Immature natural killer cell (primary cell): ENCODE data around the gene SFN. TPM values are rescaled to one million over a fixed set of nuclear protein-coding genes. Genes with fewer than 3 reads are reported as not detected.
"Not testable (repeated sequence)": the region's sequence is repeated elsewhere in the genome, so short reads cannot be mapped to it uniquely, and the experiment has no call there.

Source experiments
- DNase-seq, 3 donors: peaks; one replicate each; pipeline ENCODE4 v3.0.0; 2022; ENCODE audit warnings: mixed read lengths in 1 of 3
- H3K27ac Mint-ChIP-seq, 6 donors: one replicate each; pipeline ENCODE4 v1.8.0; 2020; ENCODE audit warnings: mixed read lengths in 6 of 6, mild to moderate bottlenecking in 5 of 6, inconsistent platforms in 4 of 6, moderate library complexity in 3 of 6
- H3K27me3 Mint-ChIP-seq, 3 donors: one replicate each; pipeline ENCODE4 v1.8.0; 2020 to 2021; ENCODE audit warnings: low read depth in 3 of 3, mild to moderate bottlenecking in 3 of 3, mixed read lengths in 3 of 3, moderate library complexity in 3 of 3, inconsistent platforms in 1 of 3
- H3K36me3 Mint-ChIP-seq, 3 donors: one replicate each; pipeline ENCODE4 v1.8.0; 2020; ENCODE audit warnings: mixed read lengths in 3 of 3, inconsistent platforms in 2 of 3, mild to moderate bottlenecking in 2 of 3
- H3K4me1 Mint-ChIP-seq, 2 donors: one replicate each; pipeline ENCODE4 v1.8.0; 2020; ENCODE audit warnings: inconsistent platforms in 2 of 2, mild to moderate bottlenecking in 2 of 2, mixed read lengths in 2 of 2, moderate library complexity in 1 of 2
- H3K4me3 Mint-ChIP-seq, 5 donors: one replicate each; pipeline ENCODE4 v1.8.0; 2020; ENCODE audit warnings: mild to moderate bottlenecking in 5 of 5, mixed read lengths in 5 of 5, inconsistent platforms in 3 of 5, moderate library complexity in 3 of 5
- H3K9me3 Mint-ChIP-seq, 6 donors: one replicate each; pipeline ENCODE4 v1.8.0; 2020; ENCODE audit warnings: mild to moderate bottlenecking in 6 of 6, mixed read lengths in 6 of 6, inconsistent platforms in 4 of 6, moderate library complexity in 3 of 6
- polyA plus RNA-seq, 3 donors: library from polyadenylated mRNA; unstranded; fragments of 300-500 nt; fragmentation: Illumina TruSeq; gene quantifications; one replicate each; pipeline ENCODE4 v1.2.3, GENCODE V29; 2021

SFN gene
- polyA plus RNA-seq, 3 donors from 2014 or later: not detected

DNA sequence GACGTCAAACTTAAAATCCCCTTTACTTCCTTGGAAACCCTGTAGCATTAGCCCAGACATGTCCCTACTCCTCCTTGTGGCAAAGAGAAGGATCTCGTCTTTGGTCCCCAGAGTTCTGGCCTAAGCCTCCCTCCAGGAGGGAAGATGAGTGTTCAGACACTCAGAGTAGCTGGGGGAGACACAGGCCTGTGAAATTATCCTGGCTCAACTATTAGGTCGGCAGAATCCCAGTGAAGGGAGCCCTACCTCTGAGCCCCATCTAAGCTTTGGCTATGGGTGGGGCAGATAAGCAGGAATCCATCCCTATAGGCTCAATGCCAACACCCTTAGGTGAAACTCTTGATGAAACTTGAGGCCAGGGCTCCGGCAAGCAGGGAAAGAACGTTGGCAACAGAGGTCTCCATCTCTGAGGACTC, 1.7 kb upstream of the SFN start:
- no peak for DNase-seq
- Mint-ChIP-seq H3K4me3 (no peak overlapping the region), H3K27ac (no peak overlapping the region), H3K9me3 (no peaks in the 10 kb centered on the region), H3K4me1 (peaks cover 14 to 21% of the 10 kb centered on the region in 2 donors), H3K27me3 (peaks cover 2 to 6% (median 4%) of the 10 kb centered on the region in 3 donors), H3K36me3 (peaks cover 0 to 7% (median 0%) of the 10 kb centered on the region in 3 donors)

DNA sequence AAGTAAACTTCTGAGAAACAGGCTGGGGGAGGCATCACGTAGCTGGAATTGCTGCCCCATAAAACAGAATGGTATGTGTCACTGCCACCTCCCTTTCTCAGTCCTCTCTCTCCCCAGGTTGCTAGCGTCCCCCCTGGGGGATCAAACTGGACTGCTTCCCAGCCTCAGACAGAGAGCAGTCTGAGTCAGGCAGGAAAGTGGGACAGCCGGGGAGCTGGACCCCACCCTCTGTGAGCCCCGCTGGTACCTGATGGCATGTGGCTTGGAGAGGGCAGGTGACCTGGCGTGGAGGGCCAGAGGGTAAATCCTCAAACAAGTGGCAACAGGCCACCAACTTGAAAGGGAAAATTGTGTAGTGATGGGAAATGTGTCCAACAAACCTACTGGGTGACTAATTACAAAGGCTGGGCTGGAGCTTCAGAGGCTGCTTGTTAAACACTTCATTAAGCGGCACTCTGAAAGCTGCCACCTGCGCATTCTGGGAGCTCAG, 1.0 kb upstream of the SFN start:
- peak overlapping the region in 1 of 5 donors; percentile 15 for H3K4me3 Mint-ChIP-seq

DNA sequence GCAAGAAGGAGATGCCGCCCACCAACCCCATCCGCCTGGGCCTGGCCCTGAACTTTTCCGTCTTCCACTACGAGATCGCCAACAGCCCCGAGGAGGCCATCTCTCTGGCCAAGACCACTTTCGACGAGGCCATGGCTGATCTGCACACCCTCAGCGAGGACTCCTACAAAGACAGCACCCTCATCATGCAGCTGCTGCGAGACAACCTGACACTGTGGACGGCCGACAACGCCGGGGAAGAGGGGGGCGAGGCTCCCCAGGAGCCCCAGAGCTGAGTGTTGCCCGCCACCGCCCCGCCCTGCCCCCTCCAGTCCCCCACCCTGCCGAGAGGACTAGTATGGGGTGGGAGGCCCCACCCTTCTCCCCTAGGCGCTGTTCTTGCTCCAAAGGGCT, 732 bp downstream of the SFN start:
- no peaks in the 10 kb centered on the region for H3K36me3 Mint-ChIP-seq
- peak overlapping the region in 1 of 6 donors; percentile 45 for H3K27ac Mint-ChIP-seq
- peaks cover 14 to 21% of the 10 kb centered on the region in 2 donors for H3K4me1 Mint-ChIP-seq
- no peaks in the 10 kb centered on the region for H3K9me3 Mint-ChIP-seq
- peaks cover 2 to 6% (median 5%) of the 10 kb centered on the region in 3 donors for H3K27me3 Mint-ChIP-seq
- peak overlapping the region; percentile 40 to 100 (median 95) for H3K4me3 Mint-ChIP-seq
- DNase-seq: no peak

More for the DNA sequence above, 1.0 kb upstream of the SFN start:
- Mint-ChIP-seq H3K4me1 (peaks cover 14 to 21% of the 10 kb centered on the region in 2 donors), H3K27ac (no peak overlapping the region), H3K27me3 (peaks cover 2 to 6% (median 4%) of the 10 kb centered on the region in 3 donors), H3K36me3 (peaks cover 0 to 7% (median 0%) of the 10 kb centered on the region in 3 donors), H3K9me3 (no peaks in the 10 kb centered on the region)
- no peak for DNase-seq

GRCh38 chr1:26864610-26865480, 1.9 kb downstream of the SFN start:
- peak; percentile 96 to 97 (median 96) for DNase-seq
- H3K36me3 Mint-ChIP-seq: no peaks in the 10 kb centered on the region
- peaks cover 2 to 6% (median 5%) of the 10 kb centered on the region in 3 donors for H3K27me3 Mint-ChIP-seq
- peak overlapping the region; percentile 90 to 100 (median 95) for H3K4me3 Mint-ChIP-seq
- peaks cover 14 to 21% of the 10 kb centered on the region in 2 donors for H3K4me1 Mint-ChIP-seq
- H3K27ac Mint-ChIP-seq: peak overlapping the region; percentile 88 to 96 (median 90)
- peaks cover 0 to 2% (median 0%) of the 10 kb centered on the region in 6 donors for H3K9me3 Mint-ChIP-seq

GRCh38 chr1:26873097-26873496, 10.1 kb downstream of the SFN start:
- not testable (repeated sequence) for H3K9me3 Mint-ChIP-seq, H3K36me3 Mint-ChIP-seq, H3K27me3 Mint-ChIP-seq, H3K4me1 Mint-ChIP-seq, H3K4me3 Mint-ChIP-seq, DNase-seq
- peak overlapping the region in 1 of 6 donors; percentile 46 for H3K27ac Mint-ChIP-seq

GRCh38 chr1:26874896-26875295, 11.9 kb downstream of the SFN start:
- Mint-ChIP-seq H3K27me3 (no peaks in the 10 kb centered on the region), H3K9me3 (no peaks in the 10 kb centered on the region), H3K4me3 (no peak overlapping the region), H3K4me1 (no peaks in the 10 kb centered on the region), H3K36me3 (peaks cover 0 to 8% (median 0%) of the 10 kb centered on the region in 3 donors), H3K27ac (no peak overlapping the region)
- no peak for DNase-seq

- Mint-ChIP-seq H3K4me1 (no peaks in the 10 kb centered on the region), H3K4me3 (no peak overlapping the region), H3K9me3 (no peaks in the 10 kb centered on the region), H3K27ac (no peak overlapping the region), H3K36me3 (peaks cover 1 to 18% (median 7%) of the 10 kb centered on the region in 3 donors), H3K27me3 (peaks cover 0 to 1% (median 0%) of the 10 kb centered on the region in 3 donors)
- DNase-seq: no peak
These were observed 14.4 kb downstream of the SFN start for GRCh38 chr1:26877326-26877725.

- peaks cover 18 to 35% (median 23%) of the 10 kb centered on the region in 3 donors for H3K36me3 Mint-ChIP-seq
These were observed 16.8 kb downstream of the SFN start for GRCh38 chr1:26879793-26880192.

DNA sequence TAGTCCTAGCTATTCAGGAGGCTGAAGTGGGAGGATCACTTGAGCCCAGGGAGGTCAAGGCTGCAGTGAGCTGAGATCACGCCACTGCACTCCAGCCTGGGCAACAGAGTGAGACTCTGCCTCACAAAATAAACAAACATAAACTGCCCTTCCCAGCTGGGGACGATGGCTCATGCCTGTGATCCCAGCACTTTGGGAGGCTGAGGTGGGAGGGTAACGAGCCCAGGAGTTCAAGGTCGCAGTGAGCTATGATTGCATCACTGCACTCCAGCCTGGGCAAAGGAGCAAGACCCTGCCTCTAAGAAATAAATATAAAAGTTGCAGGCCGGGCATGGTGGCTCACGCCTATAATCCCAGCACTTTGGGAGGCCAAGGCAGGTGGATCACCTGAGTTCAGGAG, 18.7 kb downstream of the SFN start:
- not testable (repeated sequence) for H3K4me3 Mint-ChIP-seq, DNase-seq, H3K27ac Mint-ChIP-seq, H3K9me3 Mint-ChIP-seq, H3K27me3 Mint-ChIP-seq, H3K4me1 Mint-ChIP-seq
- peaks cover 21 to 46% (median 27%) of the 10 kb centered on the region in 3 donors for H3K36me3 Mint-ChIP-seq

More at GRCh38 chr1:26879793-26880192, 16.8 kb downstream of the SFN start:
- no peak for DNase-seq
- no peaks in the 10 kb centered on the region for H3K9me3 Mint-ChIP-seq
- H3K27me3 Mint-ChIP-seq: peaks cover 0 to 1% (median 0%) of the 10 kb centered on the region in 3 donors
- no peaks in the 10 kb centered on the region for H3K4me1 Mint-ChIP-seq
- no peak overlapping the region for H3K4me3 Mint-ChIP-seq
- no peak overlapping the region for H3K27ac Mint-ChIP-seq

- DNase-seq: no peak
- peak overlapping the region in 3 of 6 donors; percentile 4 to 14 (median 7) for H3K27ac Mint-ChIP-seq
- H3K27me3 Mint-ChIP-seq: peaks cover 0 to 1% (median 1%) of the 10 kb centered on the region in 3 donors
- H3K9me3 Mint-ChIP-seq: no peaks in the 10 kb centered on the region
- peaks cover 25 to 51% (median 31%) of the 10 kb centered on the region in 3 donors for H3K36me3 Mint-ChIP-seq
- H3K4me1 Mint-ChIP-seq: peaks cover 0 to 7% of the 10 kb centered on the region in 2 donors
- no peak overlapping the region for H3K4me3 Mint-ChIP-seq
These were observed 19.9 kb downstream of the SFN start for GRCh38 chr1:26882696-26883463.

- Mint-ChIP-seq H3K27ac (peak overlapping the region in 4 of 6 donors; percentile 54 to 80 (median 66)), H3K4me3 (peak overlapping the region in 3 of 5 donors; percentile 50 to 62 (median 58)), H3K27me3 (peaks cover 5 to 9% (median 9%) of the 10 kb centered on the region in 3 donors), H3K9me3 (no peaks in the 10 kb centered on the region), H3K4me1 (peaks cover 26 to 35% of the 10 kb centered on the region in 2 donors), H3K36me3 (peaks cover 25 to 42% (median 30%) of the 10 kb centered on the region in 3 donors)
- DNase-seq: no peak
These were observed 24.2 kb downstream of the SFN start for GRCh38 chr1:26887125-26887524.

- H3K4me1 Mint-ChIP-seq: peaks cover 26 to 35% of the 10 kb centered on the region in 2 donors
- H3K27me3 Mint-ChIP-seq: peaks cover 6 to 10% (median 8%) of the 10 kb centered on the region in 3 donors
- peak overlapping the region; percentile 90 to 94 (median 91) for H3K4me3 Mint-ChIP-seq
- H3K9me3 Mint-ChIP-seq: no peaks in the 10 kb centered on the region
- peak overlapping the region in 5 of 6 donors; percentile 82 to 96 (median 94) for H3K27ac Mint-ChIP-seq
- DNase-seq: no peak
- peaks cover 20 to 35% (median 21%) of the 10 kb centered on the region in 3 donors for H3K36me3 Mint-ChIP-seq
These were observed 25.3 kb downstream of the SFN start for GRCh38 chr1:26888231-26888630.
